ENCODE measurements around the gene TRIO. TPM values are rescaled to one million over a fixed set of nuclear protein-coding genes. Genes with fewer than 3 reads are reported as not detected.
A peak's percentile ranks its signal among the peaks of the same experiment; 100 is the strongest.

TRIO gene
- total RNA-seq, 6 donors from 2014 or later = 138 to 408 (median 156) TPM

- DNase-seq (no peak), ATAC-seq (ENCODE audit: low FRiP score in 2 of 2) (peak in 1 of 2 donors; percentile 11)
- Histone ChIP-seq H3K4me3 (no peak overlapping the region), H3K36me3 (peaks cover 31 to 82% (median 58%) of the 10 kb centered on the region in 4 donors), H3K9me3 (no peaks in the 10 kb centered on the region), H3K4me1 (no peaks in the 10 kb centered on the region), H3K27ac (no peak overlapping the region), H3K27me3 (no peaks in the 10 kb centered on the region)
- TF ChIP-seq CTCF (IDR thresholded peaks at IDR 0.05) = peak in 3 of 6 experiments; percentile 30 to 39 (median 33)
- no peak for TF ChIP-seq POLR2A (IDR thresholded peaks at IDR 0.05)
- WGBS, 2 donors = 88 to 89% methylated on average over 12 of the region's 12 CpGs
Measured at GRCh38 chr5:14364576-14365472, 221.7 kb downstream of the TRIO start.

- no peak overlapping the region for H3K27ac ChIP-seq
- H3K27me3 ChIP-seq = no peaks in the 10 kb centered on the region
- ATAC-seq (ENCODE audit: low FRiP score in 2 of 2) (no peak), DNase-seq (no peak)
- no peaks in the 10 kb centered on the region for H3K9me3 ChIP-seq
- 74 to 78% methylated on average over 2 of the region's 2 CpGs for WGBS, 2 donors
- peaks cover 33 to 82% (median 58%) of the 10 kb centered on the region in 4 donors for H3K36me3 ChIP-seq
- H3K4me3 ChIP-seq = no peak overlapping the region
- TF ChIP-seq CTCF (IDR thresholded peaks at IDR 0.05) (no peak), EP300 (IDR thresholded peaks at IDR 0.05) (no peak), POLR2AphosphoS5 (IDR thresholded peaks at IDR 0.05) (no peak), POLR2A (IDR thresholded peaks at IDR 0.05) (no peak)
- no peaks in the 10 kb centered on the region for H3K4me1 ChIP-seq
Measured at GRCh38 chr5:14365831-14366430, 222.8 kb downstream of the TRIO start.

GRCh38 chr5:14366763-14367162, 223.6 kb downstream of the TRIO start:
- H3K27ac ChIP-seq = no peak overlapping the region
- H3K27me3 ChIP-seq = no peaks in the 10 kb centered on the region
- peaks cover 33 to 84% (median 62%) of the 10 kb centered on the region in 4 donors for H3K36me3 ChIP-seq
- TF ChIP-seq CTCF (IDR thresholded peaks at IDR 0.05) (no peak), POLR2A (IDR thresholded peaks at IDR 0.05) (no peak), POLR2AphosphoS5 (IDR thresholded peaks at IDR 0.05) (no peak), EP300 (IDR thresholded peaks at IDR 0.05) (no peak)
- no peaks in the 10 kb centered on the region for H3K4me1 ChIP-seq
- DNase-seq (no peak), ATAC-seq (ENCODE audit: low FRiP score in 2 of 2) (no peak)
- WGBS, 2 donors = 83 to 91% methylated on average over 5 to 10 of the region's 10 CpGs
- no peaks in the 10 kb centered on the region for H3K9me3 ChIP-seq
- no peak overlapping the region for H3K4me3 ChIP-seq

GRCh38 chr5:14367364-14367763, 224.2 kb downstream of the TRIO start:
- Histone ChIP-seq H3K9me3 (no peaks in the 10 kb centered on the region), H3K36me3 (peaks cover 33 to 90% (median 66%) of the 10 kb centered on the region in 4 donors), H3K27ac (no peak overlapping the region), H3K27me3 (no peaks in the 10 kb centered on the region), H3K4me3 (no peak overlapping the region), H3K4me1 (no peaks in the 10 kb centered on the region)
- 100% methylated on average over 3 of the region's 3 CpGs for WGBS, 2 donors
- DNase-seq = no peak
- TF ChIP-seq POLR2A (IDR thresholded peaks at IDR 0.05) (no peak), POLR2AphosphoS5 (IDR thresholded peaks at IDR 0.05) (no peak), EP300 (IDR thresholded peaks at IDR 0.05) (no peak), CTCF (IDR thresholded peaks at IDR 0.05) (no peak)
- no peak for ATAC-seq (ENCODE audit: low FRiP score in 2 of 2)

All from upper lobe of left lung (tissue), 6 donors.